ENCODE results near the gene SGMS1.
"Not testable (repeated sequence)": the region's sequence is repeated elsewhere in the genome, so short reads cannot be mapped to it uniquely, and the experiment has no call there.

Gene SGMS1

GRCh38 chr10:50392966-50393718 is 230.6 kb downstream of the SGMS1 start:
- no peak for DNase-seq

- no peak for DNase-seq
These were observed 231.3 kb downstream of the SGMS1 start for GRCh38 chr10:50392426-50392825.

GRCh38 chr10:50390302-50390701 is 233.5 kb downstream of the SGMS1 start:
- DNase-seq = no peak

GRCh38 chr10:50388181-50388580 is 235.6 kb downstream of the SGMS1 start:
- DNase-seq = no peak

GRCh38 chr10:50387732-50388073 is 236.1 kb downstream of the SGMS1 start:
- no peak for DNase-seq

- DNase-seq = no peak
These were observed 236.6 kb downstream of the SGMS1 start for GRCh38 chr10:50387007-50387731.

- no peak for DNase-seq
These were observed 238.1 kb downstream of the SGMS1 start for GRCh38 chr10:50385624-50386023.

- no peak for DNase-seq
These were observed 238.9 kb downstream of the SGMS1 start for GRCh38 chr10:50384898-50385297.

- DNase-seq = no peak
These were observed 239.5 kb downstream of the SGMS1 start for GRCh38 chr10:50384238-50384637.

- DNase-seq = no peak
These were observed 241.2 kb downstream of the SGMS1 start for GRCh38 chr10:50382576-50383023.

GRCh38 chr10:50381642-50382041 is 242.1 kb downstream of the SGMS1 start:
- DNase-seq = no peak

- no peak for DNase-seq
These were observed 244.1 kb downstream of the SGMS1 start for GRCh38 chr10:50379616-50380015.

- DNase-seq = no peak
These were observed 248.0 kb downstream of the SGMS1 start for GRCh38 chr10:50375745-50376144.

GRCh38 chr10:50375051-50375452 is 248.7 kb downstream of the SGMS1 start:
- DNase-seq = no peak

- no peak for DNase-seq
These were observed 249.8 kb downstream of the SGMS1 start for GRCh38 chr10:50373821-50374501.

GRCh38 chr10:50369931-50370330 is 253.8 kb downstream of the SGMS1 start:
- no peak for DNase-seq

GRCh38 chr10:50367732-50368131 is 256.0 kb downstream of the SGMS1 start:
- no peak for DNase-seq

- not testable (repeated sequence) for DNase-seq
These were observed 257.3 kb downstream of the SGMS1 start for GRCh38 chr10:50366421-50366820.

GRCh38 chr10:50364730-50365129 is 259.0 kb downstream of the SGMS1 start:
- DNase-seq = not testable (repeated sequence)

- peak; percentile 28 for DNase-seq
These were observed 261.1 kb downstream of the SGMS1 start for GRCh38 chr10:50362547-50363125.

- DNase-seq = no peak
These were observed 261.8 kb downstream of the SGMS1 start for GRCh38 chr10:50361946-50362345.

- DNase-seq = no peak
These were observed 263.5 kb downstream of the SGMS1 start for GRCh38 chr10:50360077-50360850.

Data from CD4-positive, alpha-beta T cell treated with Interferon gamma for 1 hour (primary cell).